Cortex of kidney (tissue), 1 donor: ENCODE measurements around the gene DNHD1.

Experiments
- DNase-seq: peaks from one replicate; lab custom pipeline; 2025; lab: John Stamatoyannopoulos, UW

DNHD1 gene

DNA sequence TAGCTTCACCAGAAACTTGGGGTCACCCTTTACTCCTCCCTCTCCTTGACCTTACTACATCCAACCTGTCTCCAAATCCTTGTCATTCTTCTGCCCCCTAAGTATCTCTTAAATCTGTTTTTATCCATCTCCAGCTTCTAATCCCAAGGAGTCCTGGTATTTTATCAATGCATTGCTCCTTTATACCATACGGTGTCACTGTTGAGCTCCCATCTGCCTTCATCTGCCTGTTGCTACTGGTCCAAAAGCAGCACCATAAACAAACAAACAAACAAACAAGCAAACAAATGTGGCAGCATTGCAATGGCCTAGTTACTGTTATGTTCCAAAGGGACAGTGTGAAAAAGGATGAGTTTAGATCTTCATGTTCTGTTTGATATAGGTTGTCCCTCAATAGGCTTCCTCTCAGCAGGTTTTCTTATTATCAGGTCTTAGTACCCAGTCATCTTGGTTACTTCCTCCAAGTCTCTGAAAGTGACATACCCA lies 34.2 kb downstream of the DNHD1 start:
- no peak for DNase-seq

DNA sequence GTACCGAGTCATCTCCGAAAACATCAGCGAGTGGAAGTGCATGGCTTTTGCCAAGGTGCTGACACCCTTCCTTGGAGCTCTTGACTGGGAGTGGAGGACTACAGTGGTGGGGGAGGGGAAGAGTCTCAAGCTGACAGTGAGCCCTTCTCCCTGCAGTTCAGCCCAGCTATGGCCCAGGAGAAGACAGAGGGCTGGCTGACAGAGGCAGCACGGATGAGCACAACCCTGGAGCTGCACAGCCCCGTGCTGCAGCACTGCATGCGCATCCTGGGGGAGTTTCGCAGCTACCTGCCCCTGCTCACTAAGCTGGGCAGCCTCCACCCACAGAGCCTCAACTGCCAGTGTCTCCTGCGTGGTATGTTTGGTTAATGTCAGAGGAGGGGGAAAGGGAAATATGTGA lies 41.4 kb downstream of the DNHD1 start:
- no peak for DNase-seq

GRCh38 chr11:6538945-6539344 lies 41.9 kb downstream of the DNHD1 start:
- DNase-seq, result no peak

DNA sequence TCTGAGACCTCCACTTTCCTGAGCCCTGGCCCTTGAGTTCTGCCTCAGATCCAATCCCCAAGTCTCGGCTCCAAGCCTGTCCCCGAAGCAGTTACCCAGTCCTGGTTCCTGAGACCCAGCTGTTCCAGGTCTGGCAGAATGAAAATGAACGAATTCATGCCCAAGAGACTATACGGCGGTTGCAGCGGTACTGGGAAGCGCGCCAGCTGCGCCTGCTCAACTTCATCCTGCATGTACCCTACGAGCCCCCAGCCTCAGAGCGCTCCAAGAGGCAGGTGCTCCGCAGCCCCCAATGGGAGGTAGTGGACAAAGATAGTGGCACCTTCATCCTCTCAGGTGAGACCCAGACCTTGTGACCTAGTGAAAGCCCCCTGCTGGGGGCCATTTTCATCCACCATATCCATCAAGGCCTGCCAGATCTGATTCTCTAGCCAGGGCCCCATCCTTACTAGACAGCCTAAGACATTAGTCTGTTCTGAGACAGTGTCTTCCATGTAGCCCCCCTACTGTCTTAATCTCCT lies 42.7 kb downstream of the DNHD1 start:
- DNase-seq, result no peak

- no peak for DNase-seq
Measured at GRCh38 chr11:6541356-6541755, 44.3 kb downstream of the DNHD1 start.

GRCh38 chr11:6542727-6543126 lies 45.6 kb downstream of the DNHD1 start:
- DNase-seq, result no peak

GRCh38 chr11:6544921-6545850 lies 48.1 kb downstream of the DNHD1 start:
- DNase-seq, result no peak

- DNase-seq, result no peak
Measured at GRCh38 chr11:6545917-6546605, 49.0 kb downstream of the DNHD1 start.

GRCh38 chr11:6546735-6547134 lies 49.7 kb downstream of the DNHD1 start:
- DNase-seq, result no peak

DNA sequence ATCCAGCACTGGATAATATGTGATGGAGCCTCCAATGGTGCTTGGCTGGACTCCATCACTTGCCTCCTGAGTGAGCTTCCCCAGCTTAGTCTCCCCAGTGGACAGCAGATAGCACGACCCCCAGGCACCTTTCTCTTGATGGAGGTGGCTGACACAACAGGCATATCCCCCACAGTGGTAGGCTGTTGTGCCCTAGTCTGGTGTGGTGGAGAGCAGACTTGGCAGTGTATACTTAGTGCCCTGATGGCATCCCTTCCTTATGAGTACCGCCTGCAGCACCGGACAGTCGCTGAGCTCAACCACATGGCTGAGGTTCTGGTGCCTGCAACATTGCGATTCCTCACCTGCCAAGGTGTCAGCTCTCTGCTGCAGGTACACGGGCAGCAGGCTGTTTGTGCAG lies 50.1 kb downstream of the DNHD1 start:
- DNase-seq, result no peak

- DNase-seq, result no peak
Measured at GRCh38 chr11:6548121-6548520, 51.0 kb downstream of the DNHD1 start.

- DNase-seq, result no peak
Measured at GRCh38 chr11:6548641-6549040, 51.6 kb downstream of the DNHD1 start.

- DNase-seq, result no peak
Measured at GRCh38 chr11:6553634-6554033, 56.6 kb downstream of the DNHD1 start.

DNA sequence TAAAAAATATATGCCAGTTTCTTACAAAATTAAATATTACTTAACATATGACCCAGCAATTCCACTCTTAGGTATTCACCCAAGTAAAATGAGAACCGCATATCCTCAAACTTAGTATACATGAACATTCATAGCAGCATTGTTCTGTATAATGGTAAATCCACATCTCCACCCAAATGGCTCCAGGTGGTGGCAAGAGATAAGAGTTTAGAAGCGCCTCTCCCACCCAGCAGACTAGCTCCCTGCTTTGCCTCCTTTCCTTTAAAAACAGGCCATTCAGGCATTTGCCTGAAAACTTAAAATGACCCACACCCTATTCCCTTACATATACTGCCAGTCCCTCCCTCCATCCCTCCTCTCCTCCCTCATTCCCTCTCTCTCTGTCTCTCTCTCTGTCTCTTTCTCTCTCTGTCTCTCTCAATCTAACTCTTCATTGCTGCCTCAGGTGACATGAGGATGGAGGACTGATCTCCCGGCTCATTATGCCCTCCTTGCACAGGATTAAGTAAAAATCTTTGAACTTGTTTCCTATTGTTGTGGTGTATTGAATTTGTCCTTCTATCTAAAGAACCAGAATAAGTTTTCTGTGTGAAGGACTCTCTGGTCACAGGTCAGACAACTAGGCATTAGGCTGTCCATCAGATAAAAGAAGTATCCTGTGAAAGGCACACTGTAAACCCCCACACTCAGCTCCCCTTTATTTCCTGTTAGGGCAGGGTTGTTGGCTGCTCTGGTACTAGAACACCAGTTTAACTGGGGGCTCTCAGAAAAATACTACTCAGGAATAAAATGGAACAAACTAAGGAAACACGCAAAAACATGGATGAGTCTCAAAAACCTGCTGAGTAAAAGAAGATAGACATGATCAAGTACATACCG lies 58.0 kb downstream of the DNHD1 start:
- no peak for DNase-seq

DNA sequence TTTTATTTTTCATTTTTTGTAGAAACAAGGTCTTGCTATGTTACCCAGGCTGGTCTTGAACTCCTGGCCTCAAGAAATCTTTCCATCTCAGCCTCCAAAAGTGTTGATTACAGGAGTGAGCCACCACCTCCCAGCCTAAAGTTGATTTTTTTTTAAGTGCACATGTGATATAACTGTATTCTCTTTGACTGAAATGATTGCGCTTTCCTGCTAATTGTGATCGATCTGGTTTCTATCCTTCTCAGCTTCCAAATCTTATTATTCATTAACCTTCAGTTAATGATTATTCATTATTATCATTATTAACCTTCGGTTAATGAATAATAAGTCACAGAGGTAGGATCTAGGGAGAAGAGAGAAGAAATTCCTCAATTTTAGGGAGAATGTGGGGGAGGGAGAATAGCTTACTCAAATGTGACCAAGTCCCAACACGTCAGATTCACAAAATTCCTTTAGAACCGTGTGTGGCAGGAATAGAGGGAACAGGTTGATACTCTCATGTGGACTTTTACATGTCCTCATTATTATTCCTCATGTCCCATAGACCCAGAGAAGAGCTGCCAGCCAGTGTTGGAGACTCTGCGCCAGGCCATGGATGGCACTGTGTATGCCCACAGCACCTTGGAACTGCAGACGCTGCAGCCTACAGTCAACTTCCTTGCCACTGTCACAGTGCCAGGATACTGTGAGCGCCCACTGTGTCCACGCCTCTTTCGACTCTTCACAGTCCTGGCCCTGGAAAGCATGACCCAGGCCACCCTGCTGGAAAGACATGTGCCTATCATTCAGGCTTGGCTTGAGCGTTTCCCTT lies 59.3 kb downstream of the DNHD1 start:
- DNase-seq, result no peak

GRCh38 chr11:6557063-6557462 lies 60.0 kb downstream of the DNHD1 start:
- DNase-seq, result no peak

- DNase-seq, result no peak
Measured at GRCh38 chr11:6557761-6558674, 60.9 kb downstream of the DNHD1 start.

GRCh38 chr11:6559369-6559768 lies 62.3 kb downstream of the DNHD1 start:
- no peak for DNase-seq

DNA sequence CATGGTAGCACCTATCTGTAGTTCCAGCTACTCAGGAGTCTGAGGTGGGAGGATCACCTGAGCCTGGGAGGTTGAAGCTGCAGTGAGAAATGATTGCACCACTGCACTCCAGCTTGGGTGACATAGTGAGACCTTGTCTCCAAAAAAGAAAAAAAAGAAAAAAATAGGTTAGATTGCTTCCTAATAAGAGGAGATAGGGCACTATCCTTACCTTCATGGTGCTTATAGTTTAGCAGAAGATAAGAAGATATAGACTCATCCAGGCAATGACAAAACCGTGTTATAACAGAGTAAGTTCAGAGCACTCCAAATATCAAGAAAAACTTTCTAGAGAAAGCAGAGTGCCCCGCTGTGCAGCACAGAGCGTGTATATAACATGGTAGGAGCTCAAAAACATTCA lies 64.2 kb downstream of the DNHD1 start:
- no peak for DNase-seq

GRCh38 chr11:6563121-6563619 lies 66.1 kb downstream of the DNHD1 start:
- no peak for DNase-seq
